Measurements from ENCODE around the gene CRABP2.
A peak's percentile ranks its signal among the peaks of the same experiment; 100 is the strongest.

CRABP2 gene

GRCh38 chr1:156692925-156693847 lies 12.2 kb downstream of the CRABP2 start:
- no peak for FAIRE-seq

GRCh38 chr1:156692441-156692924 lies 12.9 kb downstream of the CRABP2 start:
- FAIRE-seq (no peak), DNase-seq (ENCODE audit: insufficient read length, low spot score) (no peak)
- TF ChIP-seq SPI1 (IDR thresholded peaks at IDR 0.05; ENCODE audit: low read depth, low read length) = no peak
- TF ChIP-seq TAF1 (IDR thresholded peaks at IDR 0.05; ENCODE audit: low read depth, low read length) = no peak

More at GRCh38 chr1:156692925-156693847, 12.2 kb downstream of the CRABP2 start:
- no peak for DNase-seq (ENCODE audit: insufficient read length, low spot score)
- TF ChIP-seq SPI1 (IDR thresholded peaks at IDR 0.05; ENCODE audit: low read depth, low read length) (no peak), POU2F2 (IDR thresholded peaks at IDR 0.05; ENCODE audit: low read depth, low read length) (no peak)

- DNase-seq (ENCODE audit: insufficient read length, low spot score) (no peak), FAIRE-seq (no peak)
Measured at GRCh38 chr1:156691665-156692440, 13.5 kb downstream of the CRABP2 start.

GRCh38 chr1:156691191-156691590 lies 14.2 kb downstream of the CRABP2 start:
- no peak for DNase-seq (ENCODE audit: insufficient read length, low spot score)
- FAIRE-seq = no peak
- TF ChIP-seq SPI1 (IDR thresholded peaks at IDR 0.05; ENCODE audit: low read depth, low read length) = no peak
- TF ChIP-seq POLR2AphosphoS5 (IDR thresholded peaks at IDR 0.05; ENCODE audit: low read depth, low read length) = no peak
- no peak for TF ChIP-seq TAF1 (IDR thresholded peaks at IDR 0.05; ENCODE audit: low read depth, low read length)
- no peak for TF ChIP-seq PAX5 (IDR thresholded peaks at IDR 0.05; ENCODE audit: insufficient read depth, low read length, severe bottlenecking)
- TF ChIP-seq POU2F2 (IDR thresholded peaks at IDR 0.05; ENCODE audit: low read depth, low read length) = no peak
- TF ChIP-seq POLR2A (IDR thresholded peaks at IDR 0.05; ENCODE audit: low read depth, low read length) = no peak

More at GRCh38 chr1:156691665-156692440, 13.5 kb downstream of the CRABP2 start:
- TF ChIP-seq POLR2A (IDR thresholded peaks at IDR 0.05; ENCODE audit: low read depth, low read length) (no peak), SPI1 (IDR thresholded peaks at IDR 0.05; ENCODE audit: low read depth, low read length) (no peak; the same call in 1 of the 2 replicates), POLR2AphosphoS5 (IDR thresholded peaks at IDR 0.05; ENCODE audit: low read depth, low read length) (no peak), PAX5 (IDR thresholded peaks at IDR 0.05; ENCODE audit: insufficient read depth, low read length, severe bottlenecking) (no peak), TAF1 (IDR thresholded peaks at IDR 0.05; ENCODE audit: low read depth, low read length) (no peak), POU2F2 (IDR thresholded peaks at IDR 0.05; ENCODE audit: low read depth, low read length) (no peak)

DNA sequence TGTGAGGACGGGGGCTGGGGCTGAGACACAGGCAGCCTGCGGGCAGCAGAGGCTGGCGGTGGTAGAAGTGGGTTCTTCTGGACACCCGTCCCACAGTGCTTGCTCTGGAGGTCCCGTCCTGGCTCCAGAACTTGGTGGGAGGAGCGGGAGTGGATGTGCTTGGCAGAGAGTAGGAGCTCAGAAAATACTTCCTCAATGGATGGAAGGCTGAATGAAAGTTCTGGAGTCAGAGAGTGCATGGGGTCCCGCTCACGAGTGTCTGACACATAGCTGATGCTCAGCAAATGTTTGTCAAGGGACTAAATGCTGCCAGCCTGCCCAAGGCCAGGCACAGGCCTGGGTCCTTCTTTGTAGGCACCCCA lies 14.7 kb downstream of the CRABP2 start:
- FAIRE-seq (no peak), DNase-seq (ENCODE audit: insufficient read length, low spot score) (no peak)
- TF ChIP-seq POLR2AphosphoS5 (IDR thresholded peaks at IDR 0.05; ENCODE audit: low read depth, low read length) (no peak), TAF1 (IDR thresholded peaks at IDR 0.05; ENCODE audit: low read depth, low read length) (no peak), POLR2A (IDR thresholded peaks at IDR 0.05; ENCODE audit: low read depth, low read length) (no peak), PAX5 (IDR thresholded peaks at IDR 0.05; ENCODE audit: insufficient read depth, low read length, severe bottlenecking) (no peak), SPI1 (IDR thresholded peaks at IDR 0.05; ENCODE audit: low read depth, low read length) (no peak), POU2F2 (IDR thresholded peaks at IDR 0.05; ENCODE audit: low read depth, low read length) (no peak)

- DNase-seq (ENCODE audit: insufficient read length, low spot score) = no peak
Measured at GRCh38 chr1:156689953-156690674, 15.3 kb downstream of the CRABP2 start.

GRCh38 chr1:156689035-156689952 lies 16.1 kb downstream of the CRABP2 start:
- peak; percentile 82 for DNase-seq (ENCODE audit: insufficient read length, low spot score)
- FAIRE-seq = peak; percentile 20

More at GRCh38 chr1:156689953-156690674, 15.3 kb downstream of the CRABP2 start:
- no peak for FAIRE-seq
- TF ChIP-seq SPI1 (IDR thresholded peaks at IDR 0.05; ENCODE audit: low read depth, low read length) (no peak), TAF1 (IDR thresholded peaks at IDR 0.05; ENCODE audit: low read depth, low read length) (no peak), POLR2A (IDR thresholded peaks at IDR 0.05; ENCODE audit: low read depth, low read length) (no peak), POLR2AphosphoS5 (IDR thresholded peaks at IDR 0.05; ENCODE audit: low read depth, low read length) (no peak), POU2F2 (IDR thresholded peaks at IDR 0.05; ENCODE audit: low read depth, low read length) (no peak), PAX5 (IDR thresholded peaks at IDR 0.05; ENCODE audit: insufficient read depth, low read length, severe bottlenecking) (no peak)

GRCh38 chr1:156684227-156684782 lies 21.1 kb downstream of the CRABP2 start:
- TF ChIP-seq SPI1 (IDR thresholded peaks at IDR 0.05; ENCODE audit: low read depth, low read length) (peak; percentile 85), TAF1 (IDR thresholded peaks at IDR 0.05; ENCODE audit: low read depth, low read length) (no peak)
- no peak for DNase-seq (ENCODE audit: insufficient read length, low spot score)
- FAIRE-seq = no peak

More at GRCh38 chr1:156689035-156689952, 16.1 kb downstream of the CRABP2 start:
- TF ChIP-seq POLR2A (IDR thresholded peaks at IDR 0.05; ENCODE audit: low read depth, low read length) = no peak
- no peak for TF ChIP-seq POLR2AphosphoS5 (IDR thresholded peaks at IDR 0.05; ENCODE audit: low read depth, low read length)
- no peak for TF ChIP-seq TAF1 (IDR thresholded peaks at IDR 0.05; ENCODE audit: low read depth, low read length)
- no peak for TF ChIP-seq SPI1 (IDR thresholded peaks at IDR 0.05; ENCODE audit: low read depth, low read length)
- TF ChIP-seq PAX5 (IDR thresholded peaks at IDR 0.05; ENCODE audit: insufficient read depth, low read length, severe bottlenecking) = no peak
- TF ChIP-seq POU2F2 (IDR thresholded peaks at IDR 0.05; ENCODE audit: low read depth, low read length) = no peak
